Right lobe of liver (tissue), 4 donors: Measurements from ENCODE around the gene ELP5.

Source experiments
- POLR2A ChIP-seq: fragments of 450-650 bp; IDR thresholded peaks from one replicate; pipeline ENCODE4 v1.6.1; 2017; ENCODE audit warnings: antibody characterized with exemption, mild to moderate bottlenecking
- TF ChIP-seq, protein P1 (sequence below), 4 donors: fragments of 200-600 bp in 3 of 4; fragments of 450-650 bp in 1 of 4; IDR thresholded peaks; one replicate each; pipeline versions ENCODE4 v1.5.1 to v1.8.0; 2016 to 2022; ENCODE audit warnings: antibody characterized with exemption in 4 of 4, mild to moderate bottlenecking in 2 of 4
- donor health status: DM: no; HTN: no; CAD: no.
- donor health status: DM: no; HTN: no; CAD: no.
- donor health status: DM: no; HTN: yes; CAD: no.

DNA sequence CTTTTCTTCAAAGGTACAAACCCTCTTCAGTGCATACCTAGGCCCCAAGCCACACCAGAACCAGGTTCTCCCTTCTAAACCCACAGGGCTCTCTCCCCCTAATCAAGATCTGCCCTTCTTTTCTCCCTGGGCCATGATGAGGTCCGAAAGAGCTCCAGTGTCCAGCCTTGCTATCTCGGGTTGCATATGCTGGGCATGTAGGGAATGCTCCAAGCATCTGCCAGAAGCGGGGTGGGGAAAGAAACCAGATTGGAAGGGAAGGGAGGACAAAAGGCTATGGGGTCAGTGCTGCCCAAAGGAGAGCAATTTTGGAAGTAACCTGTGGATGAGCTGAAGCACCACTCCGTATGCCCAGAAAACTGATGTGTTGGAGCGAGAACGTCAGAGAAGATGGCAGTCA, 2.8 kb upstream of the ELP5 start:
- TF ChIP-seq, protein P1, sequence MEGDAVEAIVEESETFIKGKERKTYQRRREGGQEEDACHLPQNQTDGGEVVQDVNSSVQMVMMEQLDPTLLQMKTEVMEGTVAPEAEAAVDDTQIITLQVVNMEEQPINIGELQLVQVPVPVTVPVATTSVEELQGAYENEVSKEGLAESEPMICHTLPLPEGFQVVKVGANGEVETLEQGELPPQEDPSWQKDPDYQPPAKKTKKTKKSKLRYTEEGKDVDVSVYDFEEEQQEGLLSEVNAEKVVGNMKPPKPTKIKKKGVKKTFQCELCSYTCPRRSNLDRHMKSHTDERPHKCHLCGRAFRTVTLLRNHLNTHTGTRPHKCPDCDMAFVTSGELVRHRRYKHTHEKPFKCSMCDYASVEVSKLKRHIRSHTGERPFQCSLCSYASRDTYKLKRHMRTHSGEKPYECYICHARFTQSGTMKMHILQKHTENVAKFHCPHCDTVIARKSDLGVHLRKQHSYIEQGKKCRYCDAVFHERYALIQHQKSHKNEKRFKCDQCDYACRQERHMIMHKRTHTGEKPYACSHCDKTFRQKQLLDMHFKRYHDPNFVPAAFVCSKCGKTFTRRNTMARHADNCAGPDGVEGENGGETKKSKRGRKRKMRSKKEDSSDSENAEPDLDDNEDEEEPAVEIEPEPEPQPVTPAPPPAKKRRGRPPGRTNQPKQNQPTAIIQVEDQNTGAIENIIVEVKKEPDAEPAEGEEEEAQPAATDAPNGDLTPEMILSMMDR (IDR thresholded peaks at IDR 0.05) = no peak
- TF ChIP-seq POLR2A = no peak
